WTC11 (cell line): Measurements from ENCODE around the gene GLI1.

Experiments used
- ATF6 ChIP-seq: sonication (generic); formaldehyde crosslinking; IDR thresholded peaks from 2 replicates; pipeline ENCODE4 v1.8.1; 2023; ENCODE audit warnings: mild to moderate bottlenecking, missing genetic modification reagents
- CREB1 ChIP-seq: sonication (generic); formaldehyde crosslinking; IDR thresholded peaks from 2 replicates; pipeline ENCODE4 v1.8.0; 2023; ENCODE audit warnings: mild to moderate bottlenecking, missing genetic modification reagents
- FOXJ3 ChIP-seq: sonication (generic); formaldehyde crosslinking; IDR thresholded peaks from 2 replicates; pipeline ENCODE4 v1.9.0; 2021; ENCODE audit warnings: missing genetic modification reagents, mild to moderate bottlenecking, borderline replicate concordance
- GABPB1 ChIP-seq: sonication (generic); formaldehyde crosslinking; IDR thresholded peaks from 2 replicates; pipeline ENCODE4 v1.8.1; 2023; ENCODE audit warnings: mild to moderate bottlenecking, missing genetic modification reagents
- MAX ChIP-seq: sonication (generic); formaldehyde crosslinking; IDR thresholded peaks from 2 replicates; pipeline ENCODE4 v1.8.0; 2022; ENCODE audit warnings: mild to moderate bottlenecking, missing genetic modification reagents
- SP1 ChIP-seq: sonication (generic); formaldehyde crosslinking; conservative IDR thresholded peaks from 2 replicates; pipeline ENCODE4 v1.8.1; 2022; ENCODE audit warnings: missing genetic modification reagents
- ZNF138 ChIP-seq: sonication (generic); formaldehyde crosslinking; conservative IDR thresholded peaks from 2 replicates; pipeline ENCODE4 v1.8.1; 2022; ENCODE audit warnings: mild to moderate bottlenecking, moderate library complexity, missing genetic modification reagents
- ZNF423 ChIP-seq: fragments of 250-450 bp; sonication (Bioruptor Pico); IDR thresholded peaks from 2 replicates; pipeline ENCODE4 v2.1.2; 2022; ENCODE audit warnings: mild to moderate bottlenecking, moderate library complexity
- TF ChIP-seq, protein P1 (sequence below): fragments of 200-600 bp; IDR thresholded peaks from 2 replicates; pipeline ENCODE4 v1.8.0; 2022; ENCODE audit warnings: antibody characterized with exemption
- TF ChIP-seq, protein P2 (sequence below): sonication (generic); formaldehyde crosslinking; IDR thresholded peaks from 2 replicates; pipeline ENCODE4 v1.8.0; 2023; ENCODE audit warnings: missing genetic modification reagents

DNA sequence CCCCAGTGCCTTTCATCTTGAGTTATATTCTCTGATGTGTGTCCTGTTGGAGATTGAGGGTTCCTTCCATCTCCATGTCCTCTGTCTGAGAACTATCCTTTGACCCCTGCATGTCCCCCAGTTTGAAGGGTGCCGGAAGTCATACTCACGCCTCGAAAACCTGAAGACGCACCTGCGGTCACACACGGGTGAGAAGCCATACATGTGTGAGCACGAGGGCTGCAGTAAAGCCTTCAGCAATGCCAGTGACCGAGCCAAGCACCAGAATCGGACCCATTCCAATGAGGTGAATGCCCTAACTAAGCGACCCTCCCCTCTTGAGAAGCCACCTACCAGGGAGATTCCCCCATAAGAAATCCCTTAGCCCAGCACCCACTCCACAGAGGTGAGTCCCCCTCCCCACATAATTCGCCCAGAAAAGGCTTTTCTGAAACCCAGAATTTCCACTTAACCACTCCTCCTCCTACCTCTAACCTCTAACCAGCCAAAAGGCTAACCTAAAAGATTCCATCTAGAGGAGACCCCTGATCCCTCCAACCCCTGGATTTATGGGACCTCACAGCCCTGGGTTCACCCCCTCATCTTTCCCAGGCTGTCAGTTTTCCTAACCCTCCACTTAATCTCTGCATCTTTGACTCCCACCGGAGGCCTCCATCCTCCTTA, 7.8 kb downstream of the GLI1 start:
- TF ChIP-seq, protein P1, sequence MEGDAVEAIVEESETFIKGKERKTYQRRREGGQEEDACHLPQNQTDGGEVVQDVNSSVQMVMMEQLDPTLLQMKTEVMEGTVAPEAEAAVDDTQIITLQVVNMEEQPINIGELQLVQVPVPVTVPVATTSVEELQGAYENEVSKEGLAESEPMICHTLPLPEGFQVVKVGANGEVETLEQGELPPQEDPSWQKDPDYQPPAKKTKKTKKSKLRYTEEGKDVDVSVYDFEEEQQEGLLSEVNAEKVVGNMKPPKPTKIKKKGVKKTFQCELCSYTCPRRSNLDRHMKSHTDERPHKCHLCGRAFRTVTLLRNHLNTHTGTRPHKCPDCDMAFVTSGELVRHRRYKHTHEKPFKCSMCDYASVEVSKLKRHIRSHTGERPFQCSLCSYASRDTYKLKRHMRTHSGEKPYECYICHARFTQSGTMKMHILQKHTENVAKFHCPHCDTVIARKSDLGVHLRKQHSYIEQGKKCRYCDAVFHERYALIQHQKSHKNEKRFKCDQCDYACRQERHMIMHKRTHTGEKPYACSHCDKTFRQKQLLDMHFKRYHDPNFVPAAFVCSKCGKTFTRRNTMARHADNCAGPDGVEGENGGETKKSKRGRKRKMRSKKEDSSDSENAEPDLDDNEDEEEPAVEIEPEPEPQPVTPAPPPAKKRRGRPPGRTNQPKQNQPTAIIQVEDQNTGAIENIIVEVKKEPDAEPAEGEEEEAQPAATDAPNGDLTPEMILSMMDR = no peak
- TF ChIP-seq, protein P2, sequence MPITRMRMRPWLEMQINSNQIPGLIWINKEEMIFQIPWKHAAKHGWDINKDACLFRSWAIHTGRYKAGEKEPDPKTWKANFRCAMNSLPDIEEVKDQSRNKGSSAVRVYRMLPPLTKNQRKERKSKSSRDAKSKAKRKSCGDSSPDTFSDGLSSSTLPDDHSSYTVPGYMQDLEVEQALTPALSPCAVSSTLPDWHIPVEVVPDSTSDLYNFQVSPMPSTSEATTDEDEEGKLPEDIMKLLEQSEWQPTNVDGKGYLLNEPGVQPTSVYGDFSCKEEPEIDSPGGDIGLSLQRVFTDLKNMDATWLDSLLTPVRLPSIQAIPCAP = no peak
- no peak for TF ChIP-seq ATF6 (CRISPR knock-in tag)
- TF ChIP-seq ZNF423 (CRISPR knock-in tag) = no peak
- TF ChIP-seq FOXJ3 (CRISPR knock-in tag) = no peak
- TF ChIP-seq CREB1 (CRISPR knock-in tag) = no peak
- no peak for TF ChIP-seq GABPB1 (CRISPR knock-in tag)
- no peak for TF ChIP-seq ZNF138 (CRISPR knock-in tag)
- TF ChIP-seq MAX = no peak
- TF ChIP-seq SP1 (CRISPR knock-in tag) = no peak
